T-helper 2 cell treated with Interferon-gamma antibody and Interleukin-4, amounts not matched to agents 5 μg/mL and 100 μg/mL, for 36 hours (primary cell): Measurements from ENCODE around the gene SLC1A4.
A peak's percentile ranks its signal among the peaks of the same experiment; 100 is the strongest.

Experiments
- DNase-seq: peaks from one replicate; pipeline ENCODE4 v3.0.0; 2021; ENCODE audit warnings: low spot score
- H3K27ac Mint-ChIP-seq: one replicate; pipeline ENCODE4 v1.8.0; 2021; ENCODE audit warnings: mild to moderate bottlenecking, mixed read lengths
- H3K27me3 Mint-ChIP-seq: one replicate; pipeline ENCODE4 v1.8.0; 2021; ENCODE audit warnings: low read depth, mixed read lengths
- H3K36me3 Mint-ChIP-seq: one replicate; pipeline ENCODE4 v1.8.0; 2021; ENCODE audit warnings: low read depth, mixed read lengths
- H3K4me1 Mint-ChIP-seq: one replicate; pipeline ENCODE4 v1.8.0; 2021; ENCODE audit warnings: low read depth, mixed read lengths
- H3K4me3 Mint-ChIP-seq: one replicate; pipeline ENCODE4 v1.8.0; 2022; ENCODE audit warnings: mild to moderate bottlenecking, moderate library complexity, mixed read lengths
- H3K9me3 Mint-ChIP-seq: one replicate; pipeline ENCODE4 v1.8.0; 2021; ENCODE audit warnings: mixed read lengths

Gene SLC1A4

GRCh38 chr2:65064728-65065552, 75.7 kb downstream of the SLC1A4 start:
- no peaks in the 10 kb centered on the region for H3K9me3 Mint-ChIP-seq
- peak; percentile 35 for DNase-seq
- peak overlapping the region; percentile 47 for H3K27ac Mint-ChIP-seq
- H3K4me1 Mint-ChIP-seq = peaks cover 24% of the 10 kb centered on the region
- peak overlapping the region; percentile 48 for H3K4me3 Mint-ChIP-seq
- H3K36me3 Mint-ChIP-seq = no peaks in the 10 kb centered on the region
- H3K27me3 Mint-ChIP-seq = no peaks in the 10 kb centered on the region

- Mint-ChIP-seq H3K27me3 (no peaks in the 10 kb centered on the region), H3K9me3 (no peaks in the 10 kb centered on the region), H3K27ac (peak overlapping the region; percentile 41), H3K4me1 (peaks cover 24% of the 10 kb centered on the region), H3K4me3 (no peak overlapping the region), H3K36me3 (peaks cover 6% of the 10 kb centered on the region)
- no peak for DNase-seq
Observed at GRCh38 chr2:65067806-65068553, 78.8 kb downstream of the SLC1A4 start.

GRCh38 chr2:65069439-65069824, 80.2 kb downstream of the SLC1A4 start:
- Mint-ChIP-seq H3K4me3 (no peak overlapping the region), H3K9me3 (no peaks in the 10 kb centered on the region), H3K4me1 (peaks cover 21% of the 10 kb centered on the region), H3K27ac (no peak overlapping the region), H3K36me3 (peaks cover 10% of the 10 kb centered on the region), H3K27me3 (no peaks in the 10 kb centered on the region)
- no peak for DNase-seq

GRCh38 chr2:65070172-65070830, 81.1 kb downstream of the SLC1A4 start:
- H3K36me3 Mint-ChIP-seq = peaks cover 10% of the 10 kb centered on the region
- H3K4me3 Mint-ChIP-seq = no peak overlapping the region

GRCh38 chr2:65070856-65071255, 81.7 kb downstream of the SLC1A4 start:
- H3K27me3 Mint-ChIP-seq = no peaks in the 10 kb centered on the region
- H3K27ac Mint-ChIP-seq = no peak overlapping the region
- H3K4me1 Mint-ChIP-seq = peaks cover 13% of the 10 kb centered on the region
- H3K36me3 Mint-ChIP-seq = peaks cover 10% of the 10 kb centered on the region
- no peak overlapping the region for H3K4me3 Mint-ChIP-seq
- H3K9me3 Mint-ChIP-seq = no peaks in the 10 kb centered on the region
- DNase-seq = no peak

More at GRCh38 chr2:65070172-65070830, 81.1 kb downstream of the SLC1A4 start:
- Mint-ChIP-seq H3K9me3 (no peaks in the 10 kb centered on the region), H3K27ac (no peak overlapping the region), H3K27me3 (no peaks in the 10 kb centered on the region), H3K4me1 (peaks cover 14% of the 10 kb centered on the region)
- DNase-seq = no peak

- Mint-ChIP-seq H3K27ac (no peak overlapping the region), H3K9me3 (no peaks in the 10 kb centered on the region), H3K36me3 (peaks cover 13% of the 10 kb centered on the region), H3K27me3 (no peaks in the 10 kb centered on the region), H3K4me1 (peaks cover 13% of the 10 kb centered on the region), H3K4me3 (no peak overlapping the region)
- DNase-seq = no peak
Observed at GRCh38 chr2:65071499-65072180, 82.4 kb downstream of the SLC1A4 start.

- Mint-ChIP-seq H3K36me3 (peaks cover 13% of the 10 kb centered on the region), H3K27ac (no peak overlapping the region), H3K4me3 (no peak overlapping the region), H3K9me3 (no peaks in the 10 kb centered on the region), H3K4me1 (peaks cover 12% of the 10 kb centered on the region), H3K27me3 (no peaks in the 10 kb centered on the region)
- no peak for DNase-seq
Observed at GRCh38 chr2:65072181-65072970, 83.2 kb downstream of the SLC1A4 start.
